Kidney (tissue), 14 donors: Measurements from ENCODE around the gene PIR. TPM values are rescaled to one million over a fixed set of nuclear protein-coding genes. Genes with fewer than 3 reads are reported as not detected.

Experiments used
- DNase-seq, 5 donors: peaks; one replicate each; pipeline ENCODE4 v3.0.0-alpha.2; 2013 to 2020
- FAIRE-seq: peaks from 2 replicates; lab custom pipeline; 2012; peaks lifted over from hg19 to GRCh38; lab: Jason Lieb, UNC
- H3K27ac ChIP-seq, 2 donors: one replicate each; pipeline ENCODE4 v1.7.0; 2013; ENCODE audit warnings: low read depth in 2 of 2, low read length in 2 of 2, inconsistent platforms in 1 of 2
- H3K27me3 ChIP-seq: one replicate; pipeline ENCODE4 v1.7.1; 2013; ENCODE audit warnings: low read length, inconsistent platforms; ENCODE audit not compliant: control insufficient read depth, insufficient read depth
- H3K36me3 ChIP-seq, 3 donors: one replicate each; pipeline versions ENCODE4 v1.7.0 to v1.7.1; 2013; ENCODE audit warnings: low read length in 3 of 3, control low read depth in 1 of 3, inconsistent platforms in 1 of 3; ENCODE audit not compliant: insufficient read depth in 3 of 3, control insufficient read depth in 2 of 3
- H3K4me1 ChIP-seq, 3 donors: one replicate each; pipeline versions ENCODE4 v1.7.0 to v1.7.1; 2013; ENCODE audit warnings: low read length in 3 of 3, inconsistent platforms in 1 of 3, low read depth in 1 of 3; ENCODE audit not compliant: control insufficient read depth in 2 of 3, insufficient read depth in 2 of 3
- H3K4me3 ChIP-seq, 3 donors: one replicate each; pipeline versions ENCODE4 v1.7.0 to v1.8.1; 2013; ENCODE audit warnings: low read length in 3 of 3, control low read depth in 1 of 3, inconsistent platforms in 1 of 3
- H3K9ac ChIP-seq, 3 donors: one replicate each; pipeline versions ENCODE4 v1.7.0 to v1.7.1; 2013; ENCODE audit warnings: low read length in 3 of 3, control low read depth in 1 of 3, inconsistent platforms in 1 of 3
- H3K9me3 ChIP-seq, 3 donors: one replicate each; pipeline versions ENCODE4 v1.7.0 to v1.7.1; 2013; ENCODE audit warnings: low read length in 3 of 3, control low read depth in 1 of 3, inconsistent platforms in 1 of 3; ENCODE audit not compliant: control insufficient read depth in 2 of 3, insufficient read depth in 1 of 3
- CTCF ChIP-seq: IDR thresholded peaks from 3 replicates; pipeline ENCODE4 v1.5.1; 2012; ENCODE audit warnings: mild to moderate bottlenecking, moderate library complexity, borderline replicate concordance; ENCODE audit not compliant: insufficient read depth; ENCODE audit errors: extremely low read depth
- intact Hi-C: fragments of 100-400 bp; cut with DNase I; formaldehyde crosslinking; loops from one replicate; pipeline ENCODE4 v1.11.1; 2022
- polyA plus RNA-seq: library from polyadenylated mRNA; stranded (reverse); fragments of 350-450 nt; fragmentation: Illumina TruSeq; extraction: RNeasy Lipid Tissue Mini Kit (QIAGEN cat#74804); gene quantifications from one replicate; pipeline ENCODE4 v1.2.3, GENCODE V29; 2014; ENCODE audit warnings: low read depth, low replicate concordance; ENCODE audit not compliant: insufficient read depth
- total RNA-seq: library from RNA; stranded (reverse); fragmentation: NEBNext Ultra II Directional; extraction: Animal tissue kit (Norgen Biotek cat#: 25700); gene quantifications from one replicate; pipeline ENCODE4 v1.2.1, GENCODE V29; 2021
- donor health status: control.
- donor health status: control.
- donor health status: control.
- donor health status: control.
- donor health status: control.
- donor health status: DM: yes; HTN: yes; CAD: no.
- donor health status: Normal renal cell carcinoma (clear cell type).

Gene PIR
- total and polyA plus RNA-seq, 2 donors from 2014 or later, result 7.0 to 36.5 TPM

GRCh38 chrX:15391850-15392249 lies 101.3 kb downstream of the PIR start:
- H3K27ac ChIP-seq, result no peak overlapping the region
- H3K4me3 ChIP-seq, result no peak overlapping the region
- DNase-seq, result no peak
- no peaks in the 10 kb centered on the region for H3K9me3 ChIP-seq
- FAIRE-seq, result no peak
- no peak overlapping the region for H3K9ac ChIP-seq
- intact Hi-C loops, result no loop called here
- peaks cover 2% of the 10 kb centered on the region for H3K27me3 ChIP-seq
- H3K4me1 ChIP-seq, result no peaks in the 10 kb centered on the region
- TF ChIP-seq CTCF, result no peak
- no peaks in the 10 kb centered on the region for H3K36me3 ChIP-seq

- Histone ChIP-seq H3K9me3 (no peaks in the 10 kb centered on the region), H3K4me3 (no peak within 1 kb of the TSS), H3K9ac (no peak within 1 kb of the TSS), H3K36me3 (no peaks in the 10 kb centered on the region), H3K27me3 (peaks cover 2% of the 10 kb centered on the region), H3K4me1 (no peaks in the 10 kb centered on the region), H3K27ac (no peak within 1 kb of the TSS)
- no peak for TF ChIP-seq CTCF
- FAIRE-seq (no peak), DNase-seq (peak in 2 of 5 donors; percentile 17 to 51)
- intact Hi-C loops, result no loop called here
Observed at GRCh38 chrX:15384304-15384703, 108.8 kb downstream of the PIR start, which contains the start of gene VEGFD. Gene VEGFD, minus strand, starts transcription at chrX:15384413. Its CDS starts 467 bp downstream, at chrX:15383946.

- no peak overlapping the region for H3K4me3 ChIP-seq
- no peak overlapping the region for H3K9ac ChIP-seq
- FAIRE-seq, result no peak
- peaks cover 2% of the 10 kb centered on the region for H3K27me3 ChIP-seq
- H3K27ac ChIP-seq, result no peak overlapping the region
- intact Hi-C loops, result no loop called here
- H3K4me1 ChIP-seq, result no peaks in the 10 kb centered on the region
- DNase-seq, result no peak
- no peaks in the 10 kb centered on the region for H3K9me3 ChIP-seq
- no peak for TF ChIP-seq CTCF
- H3K36me3 ChIP-seq, result no peaks in the 10 kb centered on the region
Observed at GRCh38 chrX:15382813-15383212, 110.3 kb downstream of the PIR start.

GRCh38 chrX:15376956-15377355 lies 116.2 kb downstream of the PIR start:
- no peak overlapping the region for H3K4me3 ChIP-seq
- DNase-seq, result no peak
- peaks cover 7% of the 10 kb centered on the region for H3K27me3 ChIP-seq
- no peaks in the 10 kb centered on the region for H3K9me3 ChIP-seq
- intact Hi-C loops, result no loop called here
- H3K36me3 ChIP-seq, result no peaks in the 10 kb centered on the region
- H3K4me1 ChIP-seq, result no peaks in the 10 kb centered on the region
- no peak overlapping the region for H3K9ac ChIP-seq
- H3K27ac ChIP-seq, result no peak overlapping the region
- TF ChIP-seq CTCF, result no peak
- no peak for FAIRE-seq
